Esophagus squamous epithelium (tissue), 4 donors: ENCODE data around the gene TIMP3.

Experiments
- CTCF ChIP-seq, 6 experiments: fragments of 450-650 bp in 4 of 6; fragments of 200-600 bp in 2 of 6; sonication (generic) in 2 of 6; IDR thresholded peaks; one replicate each; pipeline ENCODE4 v1.5.1; 2016 to 2019; ENCODE audit warnings: antibody characterized with exemption in 6 of 6, mild to moderate bottlenecking in 4 of 6, moderate library complexity in 4 of 6
- POLR2A ChIP-seq, 4 donors: fragments of 450-650 bp; IDR thresholded peaks; one replicate each; pipeline ENCODE4 v1.6.1; 2017; ENCODE audit warnings: antibody characterized with exemption in 4 of 4, mild to moderate bottlenecking in 4 of 4, moderate library complexity in 3 of 4

DNA sequence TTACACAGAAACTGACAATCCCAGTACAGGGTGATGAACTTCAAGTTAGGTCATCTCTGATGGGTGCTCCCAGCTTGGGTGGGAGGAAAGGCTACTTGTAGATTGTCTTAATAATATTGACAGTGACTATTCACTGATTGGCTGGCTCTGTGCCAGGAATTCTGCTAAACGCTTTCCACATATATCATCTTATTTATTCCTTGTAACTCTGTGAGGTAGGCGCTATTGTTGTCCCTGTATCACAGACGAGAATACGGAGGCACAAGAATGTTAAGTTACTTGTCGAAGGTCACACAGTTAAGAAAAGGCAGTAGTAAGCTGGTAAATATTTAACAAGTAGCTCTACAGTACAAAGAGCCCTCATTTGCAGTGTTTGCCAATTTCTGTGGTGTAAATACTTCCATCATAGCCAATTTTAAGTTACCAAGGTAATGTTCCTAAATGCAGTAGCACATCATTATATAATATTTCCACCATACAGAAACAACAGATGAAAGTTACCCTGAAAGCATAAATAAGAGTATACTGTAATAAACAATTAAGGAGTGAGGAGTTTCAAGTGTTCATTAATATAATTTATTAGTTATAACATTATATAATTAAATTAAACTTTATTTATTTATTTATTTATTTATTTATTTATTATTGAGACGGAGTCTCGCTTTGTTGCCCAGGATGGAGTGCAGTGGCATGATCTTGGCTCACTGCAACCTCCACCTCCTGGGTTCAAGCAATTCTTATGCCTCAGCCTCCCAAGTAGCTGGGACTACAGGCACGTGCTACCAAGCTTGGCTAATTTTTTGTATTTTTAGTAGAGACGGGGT, 11.5 kb upstream of the TIMP3 start:
- TF ChIP-seq CTCF (IDR thresholded peaks at IDR 0.05) (no peak), POLR2A (IDR thresholded peaks at IDR 0.05) (no peak)
